Naive thymus-derived CD8-positive, alpha-beta T cell (primary cell): ENCODE results near the gene ABHD6. TPM values are rescaled to one million over a fixed set of nuclear protein-coding genes. Genes with fewer than 3 reads are reported as not detected.

ENCODE experiments used
- ATAC-seq, 2 donors: fragments of 150-1000 bp; cut with Tn5 transposase in 1 of 2; sonication (Bioruptor Pico), chemical (Tn5 transposase) in 1 of 2; 1 replicate in 1 of 2; 2 replicates in 1 of 2; pipeline ENCODE4 v1.10.0; 2021; ENCODE audit warnings: mild to moderate bottlenecking in 2 of 2, moderate library complexity in 2 of 2
- POLR2A ChIA-PET: fragments of 350-600 bp; sonication (Branson Sonifier 250); formaldehyde crosslinking; loops from one replicate; lab custom pipeline; 2021; ENCODE audit warnings: antibody characterized with exemption; lab: Charles Lee
- DNase-seq, 10 donors: peaks; one replicate each; pipeline versions ENCODE4 v3.0.0 to v3.0.0-alpha.2; 2020 to 2022
- H3K27ac Mint-ChIP-seq, 10 donors: one replicate each; pipeline ENCODE4 v1.8.0; 2020 to 2022; ENCODE audit warnings: mild to moderate bottlenecking in 10 of 10, mixed read lengths in 10 of 10, moderate library complexity in 4 of 10, inconsistent platforms in 1 of 10
- H3K27me3 Mint-ChIP-seq, 5 donors: one replicate each; pipeline ENCODE4 v1.8.0; 2021 to 2022; ENCODE audit warnings: mixed read lengths in 5 of 5
- H3K36me3 Mint-ChIP-seq, 3 donors: one replicate each; pipeline ENCODE4 v1.8.0; 2020 to 2022; ENCODE audit warnings: mixed read lengths in 3 of 3, mild to moderate bottlenecking in 2 of 3, inconsistent platforms in 1 of 3
- H3K4me1 Mint-ChIP-seq, 4 donors: one replicate each; pipeline ENCODE4 v1.8.0; 2021 to 2022; ENCODE audit warnings: mixed read lengths in 4 of 4
- H3K4me3 Mint-ChIP-seq, 10 donors: one replicate each; pipeline ENCODE4 v1.8.0; 2020 to 2022; ENCODE audit warnings: mild to moderate bottlenecking in 10 of 10, mixed read lengths in 10 of 10, moderate library complexity in 6 of 10, inconsistent platforms in 1 of 10
- H3K9me3 Mint-ChIP-seq, 9 donors: one replicate each; pipeline ENCODE4 v1.8.0; 2020 to 2022; ENCODE audit warnings: mixed read lengths in 9 of 9, mild to moderate bottlenecking in 3 of 9, inconsistent platforms in 1 of 9, moderate library complexity in 1 of 9
- polyA plus RNA-seq, 3 donors: library from polyadenylated mRNA; unstranded; fragments of 300-500 nt; fragmentation: Illumina TruSeq; gene quantifications; one replicate each; pipeline ENCODE4 v1.2.3, GENCODE V29; 2021
- total RNA-seq, 8 experiments: library from RNA in 2 of 8; stranded (reverse) in 2 of 8; gene quantifications; one replicate each; pipeline ENCODE4 v1.2.3 and lab custom pipeline; 2021 to 2026

Gene ABHD6, protein sequence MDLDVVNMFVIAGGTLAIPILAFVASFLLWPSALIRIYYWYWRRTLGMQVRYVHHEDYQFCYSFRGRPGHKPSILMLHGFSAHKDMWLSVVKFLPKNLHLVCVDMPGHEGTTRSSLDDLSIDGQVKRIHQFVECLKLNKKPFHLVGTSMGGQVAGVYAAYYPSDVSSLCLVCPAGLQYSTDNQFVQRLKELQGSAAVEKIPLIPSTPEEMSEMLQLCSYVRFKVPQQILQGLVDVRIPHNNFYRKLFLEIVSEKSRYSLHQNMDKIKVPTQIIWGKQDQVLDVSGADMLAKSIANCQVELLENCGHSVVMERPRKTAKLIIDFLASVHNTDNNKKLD
- total RNA-seq (1 to 10 TPM; 6.0 to 6.1 TPM), polyA plus RNA-seq (1 to 10 TPM; 4.4 to 6.0 (median 5.4) TPM), total RNA-seq (lab: John Stamatoyannopoulos, UW) (0.98 to 14.8 (median 10.0) reads per million in 6 experiments)

DNA sequence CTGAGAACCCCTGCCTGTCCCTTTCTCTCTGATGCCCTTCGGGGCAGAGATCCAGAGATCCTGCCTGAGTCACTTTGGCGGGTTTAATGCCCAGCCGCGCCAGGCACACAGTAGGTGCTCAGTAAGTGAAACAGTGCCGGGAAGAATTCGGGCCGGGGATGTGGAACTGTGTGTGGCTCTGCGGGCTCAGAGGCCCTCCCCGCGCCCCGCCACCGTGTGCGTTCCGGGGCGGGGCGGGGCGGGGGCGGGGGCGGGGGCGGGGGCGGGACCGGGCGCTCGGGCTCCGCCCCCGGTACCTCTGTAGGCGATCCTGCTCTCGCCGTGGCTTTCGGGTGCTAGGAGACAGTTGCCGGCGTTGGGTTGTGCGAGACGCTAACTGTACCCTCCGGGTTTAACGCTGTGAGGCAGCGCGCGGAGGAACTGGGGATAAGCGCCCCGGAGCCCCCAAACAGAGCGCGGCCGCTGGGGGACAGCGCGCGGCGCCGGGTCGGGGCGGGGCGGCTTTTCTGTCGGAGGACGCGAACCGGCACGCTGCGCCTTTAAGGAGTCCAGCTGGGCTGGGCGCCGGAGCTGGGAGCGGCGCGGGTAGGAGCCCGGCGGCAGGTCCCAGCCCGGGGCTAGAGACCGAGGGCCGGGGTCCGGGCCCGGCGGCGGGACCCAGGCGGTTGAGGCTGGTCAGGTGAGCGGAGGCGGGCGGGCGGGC lies at the start of gene ABHD6:
Gene ABHD6, plus strand, starts transcription at position 555 of the 703 bp plus-strand sequence. CDS start 18,795 bp downstream, outside the sequence.
- Mint-ChIP-seq H3K36me3 (no peaks in the 10 kb centered on the region), H3K27me3 (peaks cover 0 to 10% (median 5%) of the 10 kb centered on the region in 5 donors), H3K27ac (peak within 1 kb of the TSS; percentile 51 to 95 (median 88)), H3K4me3 (peak within 1 kb of the TSS; percentile 89 to 96 (median 93)), H3K9me3 (no peaks in the 10 kb centered on the region), H3K4me1 (peaks cover 9 to 30% (median 26%) of the 10 kb centered on the region in 4 donors)
- POLR2A ChIA-PET = interaction anchor here (0.5 to 1.0 kb wide), 2 partner anchors 69 to 1680 kb away, joined by 3 to 5 read pairs; partner anchors contain the start of genes CCDC66, HTD2 and RPP14
- ATAC-seq = peak; percentile 81 to 84
- DNase-seq = peak; percentile 64 to 97 (median 84)

DNA sequence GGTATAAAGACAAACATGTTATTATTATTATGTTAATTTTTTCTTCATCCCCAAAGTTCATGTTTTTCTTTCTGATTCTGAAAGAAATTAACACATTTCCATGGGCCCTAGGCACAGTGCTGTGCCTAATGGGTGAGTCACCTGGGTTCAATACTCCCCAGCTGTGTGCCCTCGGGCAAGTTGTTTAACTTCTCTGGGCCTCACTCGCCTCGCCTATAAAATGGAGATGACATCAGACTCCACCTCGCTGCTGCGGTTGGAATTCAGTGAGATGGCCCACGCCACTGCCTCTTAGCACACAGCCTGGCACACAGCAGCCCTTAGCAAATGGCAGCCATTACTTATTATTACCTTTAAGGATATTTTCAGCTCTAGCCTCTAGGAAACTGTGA lies 49.4 kb upstream of the ABHD6 start:
- Mint-ChIP-seq H3K27ac (no peak overlapping the region), H3K27me3 (no peaks in the 10 kb centered on the region), H3K36me3 (no peaks in the 10 kb centered on the region), H3K4me3 (no peak overlapping the region), H3K9me3 (no peaks in the 10 kb centered on the region), H3K4me1 (peaks cover 0 to 2% (median 0%) of the 10 kb centered on the region in 4 donors)
- POLR2A ChIA-PET = interaction anchor here (1.0 kb wide), 1 partner anchor 118 kb away, joined by 4 read pairs; the partner anchor contains the start of genes HTD2 and RPP14
- no peak for ATAC-seq
- no peak for DNase-seq

DNA sequence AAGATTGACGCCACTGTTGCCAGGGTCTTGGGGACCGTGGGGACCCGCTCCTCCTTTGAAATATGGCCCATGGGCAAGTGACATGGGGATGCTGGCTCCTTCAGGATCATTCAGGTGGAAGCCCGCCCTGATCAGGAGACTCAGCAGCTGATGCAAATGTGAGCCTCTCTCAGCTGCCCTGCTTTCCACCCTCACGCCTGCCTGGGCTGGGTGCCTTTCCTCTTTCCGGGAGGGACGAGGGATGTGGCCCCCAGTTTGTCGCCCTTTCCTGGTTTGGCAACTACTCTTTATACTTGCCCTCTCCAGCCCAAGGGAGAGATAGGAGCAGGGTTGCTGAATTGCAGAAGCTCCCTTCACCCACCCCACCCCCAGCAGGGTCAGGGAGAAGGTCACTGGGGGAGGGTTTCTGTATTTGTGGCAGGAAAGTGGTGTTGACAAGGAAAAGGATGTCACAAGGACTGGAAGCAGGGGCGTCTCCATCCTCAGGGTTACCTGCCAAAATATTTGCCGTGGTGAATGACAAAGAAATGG lies 48.6 kb upstream of the ABHD6 start:
- Mint-ChIP-seq H3K4me3 (no peak overlapping the region), H3K27me3 (peaks cover 0 to 2% (median 0%) of the 10 kb centered on the region in 5 donors), H3K9me3 (no peaks in the 10 kb centered on the region), H3K27ac (no peak overlapping the region), H3K36me3 (no peaks in the 10 kb centered on the region), H3K4me1 (peaks cover 0 to 2% (median 0%) of the 10 kb centered on the region in 4 donors)
- POLR2A ChIA-PET = no interaction called here
- ATAC-seq = no peak
- no peak for DNase-seq

DNA sequence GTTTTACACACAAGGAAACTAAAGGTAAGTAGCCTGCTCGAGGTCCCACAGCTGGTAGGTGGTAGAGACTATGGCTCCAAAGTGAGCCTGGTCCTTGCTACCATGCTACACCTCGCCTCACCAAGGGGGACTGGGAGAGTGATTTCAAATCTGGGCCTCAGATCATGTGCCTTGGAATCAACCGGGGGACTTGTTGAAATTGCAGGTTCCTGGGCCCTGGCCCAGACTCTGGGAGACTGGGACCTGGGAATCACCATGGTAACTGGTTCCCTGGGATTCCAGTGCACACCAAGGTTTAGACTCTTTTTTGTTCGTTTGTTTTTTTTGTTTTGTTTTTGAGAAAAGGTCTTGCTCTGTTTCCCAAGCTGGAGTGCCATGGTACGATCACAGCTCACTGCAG lies 47.9 kb upstream of the ABHD6 start:
- no peaks in the 10 kb centered on the region for H3K36me3 Mint-ChIP-seq
- no peaks in the 10 kb centered on the region for H3K9me3 Mint-ChIP-seq
- DNase-seq = no peak
- H3K4me1 Mint-ChIP-seq = peaks cover 0 to 2% (median 0%) of the 10 kb centered on the region in 4 donors
- peaks cover 0 to 2% (median 0%) of the 10 kb centered on the region in 5 donors for H3K27me3 Mint-ChIP-seq
- POLR2A ChIA-PET = no interaction called here
- no peak for ATAC-seq
- peak overlapping the region in 1 of 10 donors; percentile 34 for H3K27ac Mint-ChIP-seq
- no peak overlapping the region for H3K4me3 Mint-ChIP-seq

DNA sequence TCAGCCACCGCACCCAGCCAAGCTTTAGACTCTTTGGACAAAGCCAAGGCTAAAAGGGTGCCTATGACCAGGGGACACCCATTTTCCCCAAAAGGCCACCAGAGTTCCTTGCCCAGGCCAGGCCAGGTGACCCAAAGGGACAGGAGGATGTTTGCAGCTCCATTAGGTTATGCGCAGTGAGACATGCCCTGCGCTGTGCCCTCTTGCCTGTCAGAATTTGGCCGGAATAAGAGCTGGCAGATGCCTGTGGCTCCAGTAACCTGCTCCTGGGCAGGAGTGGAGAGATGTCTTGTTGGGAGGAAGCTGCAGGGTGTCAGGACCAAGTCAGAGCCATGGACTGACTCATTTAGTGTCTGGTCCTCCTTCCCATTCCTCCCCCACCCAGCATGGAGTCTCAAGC lies 47.3 kb upstream of the ABHD6 start:
- Mint-ChIP-seq H3K4me3 (no peak overlapping the region), H3K27ac (no peak overlapping the region), H3K9me3 (no peaks in the 10 kb centered on the region), H3K4me1 (peaks cover 0 to 2% (median 0%) of the 10 kb centered on the region in 4 donors), H3K27me3 (peaks cover 0 to 2% (median 0%) of the 10 kb centered on the region in 5 donors), H3K36me3 (no peaks in the 10 kb centered on the region)
- no peak for ATAC-seq
- POLR2A ChIA-PET = no interaction called here
- DNase-seq = no peak

DNA sequence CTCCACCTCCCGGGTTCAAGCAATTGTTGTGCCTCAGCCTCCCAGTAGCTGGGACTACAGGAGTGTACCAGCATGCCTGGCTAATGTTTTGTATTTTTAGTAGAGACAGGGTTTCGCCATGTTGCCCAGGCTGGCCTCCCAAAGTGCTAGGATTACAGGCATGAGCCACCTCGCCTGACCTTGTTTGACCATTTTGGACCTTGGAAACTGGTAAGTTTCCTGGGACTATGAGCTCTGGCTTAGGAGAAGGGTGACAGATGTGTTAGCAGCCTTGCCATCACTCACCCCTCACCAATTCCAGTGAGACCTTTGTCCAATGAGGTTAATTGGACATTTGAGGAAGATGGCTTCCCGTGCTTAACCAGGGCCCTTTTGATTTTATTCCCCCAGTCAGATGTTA lies 46.7 kb upstream of the ABHD6 start:
- H3K4me3 Mint-ChIP-seq = no peak overlapping the region

DNA sequence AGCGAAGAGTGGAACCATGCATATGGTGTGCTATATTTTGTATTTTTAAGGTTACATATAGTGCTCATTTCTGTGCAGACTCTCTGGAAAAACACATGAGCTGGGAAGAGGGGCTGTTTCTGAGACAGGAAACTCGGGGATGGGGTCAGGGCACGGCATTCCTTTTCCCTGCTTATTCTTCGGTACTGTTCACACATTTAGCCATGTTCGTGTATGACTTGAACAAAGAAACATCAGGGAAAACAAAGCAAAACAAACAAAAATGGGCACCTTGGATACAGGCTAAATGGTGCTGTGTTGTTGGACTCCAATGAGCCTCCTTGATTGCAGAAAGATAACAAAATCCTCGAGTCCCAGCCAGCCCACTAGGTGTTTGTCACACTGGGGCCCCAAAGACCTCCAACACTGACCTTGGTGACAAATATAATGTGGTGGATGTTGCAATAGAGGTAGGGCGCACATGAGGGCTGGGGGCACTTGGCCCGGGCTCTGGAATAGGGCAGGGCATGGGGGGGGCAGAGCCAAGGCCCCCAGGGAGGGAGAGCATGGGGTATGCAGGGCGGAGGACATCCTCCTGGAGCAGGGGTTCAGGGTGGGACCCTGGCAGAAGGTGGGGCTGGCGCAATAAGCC lies 46.1 kb upstream of the ABHD6 start:
- ATAC-seq = no peak
- H3K27ac Mint-ChIP-seq = no peak overlapping the region
- no peak overlapping the region for H3K4me3 Mint-ChIP-seq

More for the DNA sequence above, 46.7 kb upstream of the ABHD6 start:
- DNase-seq (no peak), ATAC-seq (no peak)
- POLR2A ChIA-PET = interaction anchor here (0.7 kb wide), 1 partner anchor 44 kb away, joined by 3 read pairs; no protein-coding TSS in a partner anchor
- Mint-ChIP-seq H3K27me3 (peaks cover 0 to 2% (median 0%) of the 10 kb centered on the region in 5 donors), H3K9me3 (no peaks in the 10 kb centered on the region), H3K4me1 (peaks cover 0 to 2% (median 0%) of the 10 kb centered on the region in 4 donors), H3K27ac (no peak overlapping the region), H3K36me3 (no peaks in the 10 kb centered on the region)

DNA sequence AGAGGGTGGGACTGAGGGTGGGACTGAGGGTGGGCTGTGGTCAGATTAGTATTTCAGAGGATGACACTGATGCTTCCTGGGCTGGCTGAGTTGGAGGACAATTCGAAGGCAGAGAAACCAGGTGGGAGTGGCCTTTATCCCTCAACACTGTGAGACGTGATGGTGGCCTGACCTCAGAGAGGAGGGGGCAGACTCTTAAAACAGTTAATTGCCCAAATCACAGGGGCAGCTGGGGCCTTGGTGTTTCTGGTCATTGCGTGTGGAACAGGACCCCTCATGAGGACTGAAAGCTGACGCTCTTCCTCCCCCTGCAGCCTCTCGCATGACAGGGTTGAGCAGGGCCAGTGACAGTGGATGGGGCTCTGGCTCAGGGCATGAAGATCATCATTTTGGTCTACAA lies 45.5 kb upstream of the ABHD6 start:
- H3K4me1 Mint-ChIP-seq = peaks cover 0 to 8% (median 0%) of the 10 kb centered on the region in 4 donors
- H3K27ac Mint-ChIP-seq = no peak overlapping the region
- H3K4me3 Mint-ChIP-seq = no peak overlapping the region
- DNase-seq (no peak), ATAC-seq (no peak)
- POLR2A ChIA-PET = no interaction called here
- peaks cover 0 to 2% (median 0%) of the 10 kb centered on the region in 5 donors for H3K27me3 Mint-ChIP-seq
- H3K36me3 Mint-ChIP-seq = no peaks in the 10 kb centered on the region
- H3K9me3 Mint-ChIP-seq = no peaks in the 10 kb centered on the region

More for the DNA sequence above, 46.1 kb upstream of the ABHD6 start:
- POLR2A ChIA-PET = no interaction called here
- H3K4me1 Mint-ChIP-seq = peaks cover 0 to 2% (median 0%) of the 10 kb centered on the region in 4 donors
- DNase-seq = no peak
- H3K9me3 Mint-ChIP-seq = no peaks in the 10 kb centered on the region
- H3K36me3 Mint-ChIP-seq = no peaks in the 10 kb centered on the region
- H3K27me3 Mint-ChIP-seq = peaks cover 0 to 2% (median 0%) of the 10 kb centered on the region in 5 donors

DNA sequence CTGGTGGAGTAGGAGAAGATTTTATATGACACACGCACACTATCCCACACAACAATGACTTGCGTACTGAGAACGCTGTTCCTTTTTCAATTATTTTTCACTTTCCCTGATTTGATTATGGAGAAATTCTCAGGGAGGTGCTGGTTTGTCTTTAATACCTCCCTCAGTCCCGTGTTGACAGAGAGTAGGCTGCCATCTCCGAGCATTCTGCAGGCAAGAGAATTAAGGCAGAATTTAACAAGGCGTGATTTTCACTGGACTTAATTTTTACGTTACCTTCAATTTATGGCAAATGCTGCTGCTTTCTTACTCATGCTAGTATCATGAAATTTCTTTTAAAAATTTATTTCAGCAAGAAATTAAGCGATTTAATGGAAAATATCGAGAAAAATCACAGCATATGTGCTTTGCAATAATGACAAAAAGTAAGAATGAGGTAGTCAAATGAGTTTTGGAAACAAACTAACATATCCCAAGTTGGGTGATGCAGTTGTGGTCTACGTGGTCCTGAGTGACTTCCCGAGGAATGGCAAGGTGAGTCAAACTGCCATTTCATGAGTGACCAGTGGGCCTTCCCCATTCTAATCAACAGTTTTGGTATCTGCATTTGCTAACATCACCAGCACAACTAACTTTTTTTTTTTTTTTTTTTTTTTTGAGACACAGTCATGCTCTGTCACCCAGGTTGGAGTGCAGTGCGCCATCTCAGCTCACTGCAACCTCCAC lies 43.7 kb upstream of the ABHD6 start:
- ATAC-seq (no peak), DNase-seq (no peak)
- Mint-ChIP-seq H3K9me3 (no peaks in the 10 kb centered on the region), H3K27me3 (peaks cover 0 to 2% (median 0%) of the 10 kb centered on the region in 5 donors), H3K27ac (no peak overlapping the region), H3K36me3 (no peaks in the 10 kb centered on the region), H3K4me3 (no peak overlapping the region), H3K4me1 (peaks cover 0 to 14% (median 0%) of the 10 kb centered on the region in 4 donors)
- POLR2A ChIA-PET = no interaction called here

DNA sequence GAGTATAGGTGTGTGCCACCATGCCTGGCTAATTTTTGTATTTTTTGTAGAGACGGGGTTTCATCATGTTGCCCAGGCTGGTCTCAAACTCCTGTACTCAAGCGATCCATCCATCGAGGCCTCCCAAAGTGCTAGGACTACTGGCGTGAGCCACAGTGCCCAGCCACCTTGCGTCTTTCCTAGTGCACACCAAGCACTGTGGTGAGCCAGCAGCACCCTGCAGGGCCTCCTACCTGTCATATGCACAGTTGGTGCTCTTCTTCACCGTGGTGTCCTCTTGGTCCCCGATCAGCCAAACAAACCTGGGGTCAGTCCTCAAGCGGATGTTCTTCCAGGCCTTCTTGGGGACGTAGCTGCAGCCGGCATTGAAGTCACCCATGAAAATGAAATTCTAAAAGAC lies 40.0 kb upstream of the ABHD6 start:
- H3K9me3 Mint-ChIP-seq = peaks cover 0 to 15% (median 4%) of the 10 kb centered on the region in 9 donors
- H3K4me1 Mint-ChIP-seq = peaks cover 0 to 42% (median 9%) of the 10 kb centered on the region in 4 donors
- ATAC-seq (no peak), DNase-seq (no peak)
- peaks cover 0 to 2% (median 0%) of the 10 kb centered on the region in 5 donors for H3K27me3 Mint-ChIP-seq
- H3K27ac Mint-ChIP-seq = no peak overlapping the region
- H3K4me3 Mint-ChIP-seq = no peak overlapping the region
- POLR2A ChIA-PET = no interaction called here
- H3K36me3 Mint-ChIP-seq = peaks cover 0 to 6% (median 5%) of the 10 kb centered on the region in 3 donors

DNA sequence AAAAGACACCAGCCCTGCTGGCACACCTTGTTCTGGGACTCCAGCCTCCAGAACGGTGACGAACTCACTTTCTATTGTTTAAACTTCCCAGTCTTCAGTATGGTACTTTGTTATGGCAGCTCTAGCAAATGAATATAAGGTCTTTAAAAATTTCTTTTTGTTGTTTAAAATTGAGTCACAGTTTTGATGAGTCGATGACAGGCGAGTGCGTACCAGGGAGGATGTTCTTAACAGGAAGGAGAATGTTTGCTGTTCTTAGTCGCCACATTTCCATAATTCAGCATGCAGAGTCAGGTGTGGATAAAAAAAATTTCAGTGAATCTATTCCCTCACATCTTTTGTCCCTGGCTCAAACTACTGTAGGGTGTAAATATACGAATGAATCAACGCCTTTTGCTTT lies 39.2 kb upstream of the ABHD6 start:
- no peak for ATAC-seq

More for the DNA sequence above, 39.2 kb upstream of the ABHD6 start:
- Mint-ChIP-seq H3K9me3 (peaks cover 0 to 21% (median 4%) of the 10 kb centered on the region in 9 donors), H3K4me3 (no peak overlapping the region), H3K27me3 (peaks cover 2 to 7% (median 4%) of the 10 kb centered on the region in 5 donors), H3K4me1 (peaks cover 2 to 49% (median 9%) of the 10 kb centered on the region in 4 donors), H3K36me3 (peaks cover 0 to 11% (median 10%) of the 10 kb centered on the region in 3 donors), H3K27ac (peak overlapping the region in 1 of 10 donors; percentile 34)
- no peak for DNase-seq
- POLR2A ChIA-PET = no interaction called here
